Measurements from ENCODE around the gene GOLGA6C.

- TF ChIP-seq EZH2 (IDR thresholded peaks at IDR 0.05) (no peak), FOXP2 (optimal IDR thresholded peaks at IDR 0.05; ENCODE audit: control extremely low read depth, extremely low read length, insufficient read depth) (no peak)
Observed at GRCh38 chr15:75232826-75233503, 25.2 kb upstream of the GOLGA6C start.
